CD1c-positive myeloid dendritic cell (primary cell): ENCODE results near the gene ADGB.

Experiments used
- DNase-seq: peaks from one replicate; pipeline ENCODE4 v3.0.0-alpha.2; 2016; ENCODE audit errors: extremely low spot score

ADGB gene

GRCh38 chr6:146634022-146634421 lies 35.2 kb downstream of the ADGB start:
- DNase-seq: no peak

GRCh38 chr6:146635165-146635564 lies 36.4 kb downstream of the ADGB start:
- DNase-seq: no peak

GRCh38 chr6:146636481-146636880 lies 37.7 kb downstream of the ADGB start:
- no peak for DNase-seq

- no peak for DNase-seq
Measured at GRCh38 chr6:146642921-146643320, 44.1 kb downstream of the ADGB start.

- DNase-seq: no peak
Measured at GRCh38 chr6:146650799-146651481, 52.2 kb downstream of the ADGB start.

GRCh38 chr6:146651482-146651863 lies 52.7 kb downstream of the ADGB start:
- no peak for DNase-seq

GRCh38 chr6:146657432-146657831 lies 58.7 kb downstream of the ADGB start:
- no peak for DNase-seq

GRCh38 chr6:146664871-146665360 lies 66.1 kb downstream of the ADGB start:
- no peak for DNase-seq

GRCh38 chr6:146666909-146667308 lies 68.1 kb downstream of the ADGB start:
- DNase-seq: no peak

GRCh38 chr6:146670161-146670560 lies 71.4 kb downstream of the ADGB start:
- DNase-seq: no peak

- DNase-seq: no peak
Measured at GRCh38 chr6:146673069-146673468, 74.3 kb downstream of the ADGB start.

GRCh38 chr6:146679386-146679785 lies 80.6 kb downstream of the ADGB start:
- peak; percentile 42 for DNase-seq

- DNase-seq: no peak
Measured at GRCh38 chr6:146682919-146683318, 84.1 kb downstream of the ADGB start.

- DNase-seq: no peak
Measured at GRCh38 chr6:146689806-146690205, 91.0 kb downstream of the ADGB start.

GRCh38 chr6:146693342-146693741 lies 94.6 kb downstream of the ADGB start:
- DNase-seq: no peak

- DNase-seq: no peak
Measured at GRCh38 chr6:146697921-146698320, 99.1 kb downstream of the ADGB start.

GRCh38 chr6:146700078-146700686 lies 101.4 kb downstream of the ADGB start:
- DNase-seq: peak; percentile 90

GRCh38 chr6:146701632-146702031 lies 102.9 kb downstream of the ADGB start:
- no peak for DNase-seq

- no peak for DNase-seq
Measured at GRCh38 chr6:146709036-146709622, 110.4 kb downstream of the ADGB start.

- DNase-seq: no peak
Measured at GRCh38 chr6:146719387-146719786, 120.6 kb downstream of the ADGB start.

- DNase-seq: no peak
Measured at GRCh38 chr6:146739696-146740095, 140.9 kb downstream of the ADGB start.

GRCh38 chr6:146741609-146742008 lies 142.8 kb downstream of the ADGB start:
- DNase-seq: no peak

- no peak for DNase-seq
Measured at GRCh38 chr6:146753306-146753705, 154.5 kb downstream of the ADGB start.
